Activated B cell treated with CpG ODN at 0.5 μM for 24 hours (primary cell): ENCODE results near the gene MYO15A. TPM values are rescaled to one million over a fixed set of nuclear protein-coding genes. Genes with fewer than 3 reads are reported as not detected.
A peak's percentile ranks its signal among the peaks of the same experiment; 100 is the strongest.

Experiments
- ATAC-seq: fragments of 200-7000 bp; cut with Tn5 transposase; one replicate; pipeline ENCODE4 v1.10.0; 2021; ENCODE audit warnings: low read depth, mild to moderate bottlenecking, moderate library complexity
- CTCF ChIA-PET: fragments of 350-600 bp; sonication (Branson Sonifier 250); formaldehyde crosslinking; loops from one replicate; lab custom pipeline; 2021; ENCODE audit warnings: antibody characterized with exemption; lab: Charles Lee
- POLR2A ChIA-PET: fragments of 350-600 bp; sonication (Branson Sonifier 250); formaldehyde crosslinking; loops from one replicate; lab custom pipeline; 2021; ENCODE audit warnings: antibody characterized with exemption; lab: Charles Lee
- DNase-seq: peaks from one replicate; pipeline ENCODE4 v3.0.0; 2022
- H3K27ac Mint-ChIP-seq: one replicate; pipeline ENCODE4 v1.8.0; 2020; ENCODE audit warnings: mixed read lengths
- H3K27me3 Mint-ChIP-seq: one replicate; pipeline ENCODE4 v1.8.0; 2021; ENCODE audit warnings: mixed read lengths
- H3K36me3 Mint-ChIP-seq: one replicate; pipeline ENCODE4 v1.8.0; 2021; ENCODE audit warnings: low read depth, mixed read lengths
- H3K4me1 Mint-ChIP-seq: one replicate; pipeline ENCODE4 v1.8.0; 2021; ENCODE audit warnings: mixed read lengths
- H3K4me3 Mint-ChIP-seq: one replicate; pipeline ENCODE4 v1.8.0; 2020; ENCODE audit warnings: mild to moderate bottlenecking, mixed read lengths
- H3K9me3 Mint-ChIP-seq: one replicate; pipeline ENCODE4 v1.8.0; 2020; ENCODE audit warnings: mixed read lengths
- CTCF ChIP-seq: fragments of 200-600 bp; IDR thresholded peaks from one replicate; pipeline ENCODE4 v1.8.0; 2022; ENCODE audit warnings: antibody characterized with exemption, mild to moderate bottlenecking
- intact Hi-C: fragments of 100-400 bp; cut with micrococcal nuclease; formaldehyde crosslinking; loops from one replicate; pipeline ENCODE4 v1.15.1; 2024
- total RNA-seq: library from RNA; stranded (reverse); gene quantifications from 2 replicates; pipeline ENCODE4 v1.2.3, GENCODE V29; 2022

Gene MYO15A
- total RNA-seq, 1 donor from 2014 or later, result 1.3 TPM

DNA sequence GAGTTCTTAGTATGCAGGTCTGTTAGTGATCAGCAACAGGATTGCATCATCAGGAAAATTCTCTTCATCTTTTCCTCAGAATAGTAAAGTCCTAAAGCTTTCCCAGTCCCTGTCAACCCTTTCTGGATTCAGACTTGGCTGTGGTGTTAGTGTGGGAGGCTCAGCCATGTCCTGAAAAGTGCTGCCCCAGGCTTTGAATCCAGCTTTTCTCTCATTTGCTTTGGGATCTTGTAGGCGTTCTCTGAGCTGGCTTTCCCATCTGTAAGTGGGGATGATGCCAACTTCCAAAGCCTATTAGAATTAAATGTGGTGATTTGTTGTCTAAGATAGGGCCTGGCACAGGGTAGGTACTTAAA lies 78.0 kb downstream of the MYO15A start:
- Mint-ChIP-seq H3K27ac (no peak overlapping the region), H3K4me3 (peak overlapping the region; percentile 98), H3K4me1 (peaks cover 69% of the 10 kb centered on the region), H3K36me3 (peaks cover 41% of the 10 kb centered on the region), H3K9me3 (no peaks in the 10 kb centered on the region), H3K27me3 (no peaks in the 10 kb centered on the region)
- no peak for ATAC-seq
- TF ChIP-seq CTCF, result no peak
- intact Hi-C loops, result no loop called here
- POLR2A ChIA-PET, result no interaction called here
- no peak for DNase-seq
- CTCF ChIA-PET, result interaction anchor here (1.3 to 3.8 kb wide), 2 partner anchors 11 to 45 kb away, joined by 4 to 12 read pairs; no protein-coding TSS in a partner anchor

DNA sequence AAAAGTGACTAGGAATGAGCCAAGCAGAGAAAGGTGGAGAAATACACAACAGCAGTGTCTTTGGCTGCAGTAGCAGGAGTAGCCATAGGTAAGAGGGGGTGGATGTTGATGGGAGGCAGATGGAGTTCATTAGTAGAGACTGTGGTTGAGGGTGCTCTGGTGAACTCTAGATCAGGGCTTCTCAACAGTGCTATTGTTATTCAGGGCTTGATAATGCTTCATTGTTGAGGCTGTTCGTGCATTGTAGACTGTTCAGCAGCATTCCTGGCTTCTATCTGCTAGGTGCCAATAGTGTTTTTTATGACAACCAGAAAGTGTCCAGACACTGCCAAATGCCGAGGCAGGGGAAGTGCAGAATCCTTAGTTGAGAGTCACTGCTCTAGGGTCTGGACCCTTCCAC lies 78.7 kb downstream of the MYO15A start:
- Mint-ChIP-seq H3K4me1 (peaks cover 70% of the 10 kb centered on the region), H3K27me3 (no peaks in the 10 kb centered on the region), H3K36me3 (peaks cover 41% of the 10 kb centered on the region), H3K4me3 (peak overlapping the region; percentile 98), H3K9me3 (no peaks in the 10 kb centered on the region), H3K27ac (peak overlapping the region; percentile 0)
- ChIA-PET CTCF (no interaction called here), POLR2A (interaction anchor here (0.6 kb wide), 1 partner anchor 9 kb away, joined by 5 read pairs; no protein-coding TSS in a partner anchor)
- DNase-seq, result no peak
- ATAC-seq, result no peak
- TF ChIP-seq CTCF, result no peak
- intact Hi-C loops, result no loop called here

DNA sequence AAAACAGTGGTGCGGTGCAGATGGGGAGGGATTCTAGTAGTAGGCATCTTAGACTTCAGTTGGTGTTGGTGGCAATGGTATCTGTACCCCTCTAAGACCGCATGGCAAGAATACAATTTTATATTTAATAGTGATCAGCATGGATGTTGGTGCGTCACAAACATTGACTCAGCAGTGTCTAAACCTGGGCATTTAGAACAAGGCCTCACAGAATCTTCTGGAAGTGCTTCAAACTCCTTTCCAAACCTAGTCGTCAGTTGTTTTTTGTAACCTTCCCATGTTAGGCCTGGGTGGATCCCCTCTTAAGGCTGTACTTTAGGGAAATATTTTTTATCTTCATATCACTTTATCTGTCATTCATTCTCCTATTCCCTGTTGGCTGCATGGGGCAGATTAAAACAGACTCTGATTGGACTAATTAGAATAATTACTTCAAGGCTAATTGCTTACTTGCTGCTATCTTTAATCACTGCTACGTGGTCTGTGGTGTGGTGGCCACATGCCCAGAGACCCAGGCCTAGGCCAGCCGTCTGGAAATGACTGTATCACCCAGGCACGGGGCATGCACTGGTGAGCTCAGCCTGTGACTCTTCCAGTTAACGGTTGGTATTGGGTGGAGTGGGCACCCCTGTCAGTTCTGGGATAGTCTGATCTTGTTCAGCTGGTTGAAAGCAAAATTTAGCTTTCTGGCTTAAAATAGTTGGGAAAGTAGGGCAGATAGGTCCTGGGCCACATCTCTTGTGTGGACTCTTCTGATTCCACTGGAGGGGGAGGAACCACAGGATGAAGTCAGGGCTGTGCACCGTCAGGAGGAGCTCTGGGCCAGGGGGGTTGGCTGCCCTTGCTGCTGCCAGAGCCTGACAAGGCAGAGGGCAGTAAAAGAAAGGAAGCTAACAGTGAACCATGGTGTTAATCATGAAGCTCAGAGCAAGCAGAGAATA lies 79.5 kb downstream of the MYO15A start:
- H3K36me3 Mint-ChIP-seq, result peaks cover 44% of the 10 kb centered on the region
- intact Hi-C loops, result no loop called here
- H3K27ac Mint-ChIP-seq, result peak overlapping the region; percentile 27
- H3K9me3 Mint-ChIP-seq, result no peaks in the 10 kb centered on the region
- POLR2A ChIA-PET, result interaction anchor here (0.6 kb wide), 1 partner anchor 8 kb away, joined by 5 read pairs; no protein-coding TSS in a partner anchor
- no peaks in the 10 kb centered on the region for H3K27me3 Mint-ChIP-seq
- ATAC-seq (no peak), DNase-seq (no peak)
- TF ChIP-seq CTCF, result no peak
- peak overlapping the region; percentile 98 for H3K4me3 Mint-ChIP-seq
- CTCF ChIA-PET, result no interaction called here
- peaks cover 70% of the 10 kb centered on the region for H3K4me1 Mint-ChIP-seq

DNA sequence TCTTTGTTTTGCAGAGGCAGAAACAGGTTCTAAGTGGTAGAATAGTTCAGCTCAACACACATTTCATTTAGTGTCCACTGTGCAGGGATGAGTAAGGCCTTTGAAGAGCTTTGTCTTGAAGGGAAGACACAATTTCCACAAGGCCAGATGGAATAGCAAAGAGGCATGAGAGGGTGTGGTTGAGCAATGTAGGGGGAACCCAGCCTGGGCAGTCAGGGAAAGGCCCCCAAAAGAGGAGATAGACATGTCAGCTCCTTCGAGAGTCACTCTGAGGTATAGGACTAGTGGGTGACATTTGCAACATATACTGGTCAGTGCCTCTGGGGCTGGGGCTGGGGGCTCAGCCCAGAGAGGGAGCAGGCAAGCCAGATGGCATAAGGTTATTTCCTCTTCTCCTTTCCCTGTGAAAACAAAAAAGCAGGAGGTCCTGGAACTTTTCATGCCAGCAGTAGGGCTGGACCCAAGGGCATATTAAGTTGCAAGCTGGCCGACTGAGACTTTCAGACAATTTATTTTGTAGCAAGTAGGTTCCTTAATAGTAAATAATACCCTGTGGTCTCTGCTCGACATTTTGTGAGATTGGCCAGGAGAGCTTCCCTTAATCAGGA lies 82.2 kb downstream of the MYO15A start:
- H3K4me3 Mint-ChIP-seq, result no peak overlapping the region
- ATAC-seq (no peak), DNase-seq (no peak)
- no peaks in the 10 kb centered on the region for H3K27me3 Mint-ChIP-seq
- H3K27ac Mint-ChIP-seq, result no peak overlapping the region
- intact Hi-C loops, result no loop called here
- ChIA-PET POLR2A (interaction anchor here (0.6 to 0.7 kb wide), 2 partner anchors 11 to 20 kb away, joined by 3 to 11 read pairs; no protein-coding TSS in a partner anchor), CTCF (no interaction called here)
- H3K4me1 Mint-ChIP-seq, result peaks cover 59% of the 10 kb centered on the region
- TF ChIP-seq CTCF, result no peak
- no peaks in the 10 kb centered on the region for H3K9me3 Mint-ChIP-seq
- H3K36me3 Mint-ChIP-seq, result peaks cover 55% of the 10 kb centered on the region

GRCh38 chr17:18191236-18191667 lies 82.7 kb downstream of the MYO15A start:
- Mint-ChIP-seq H3K27me3 (no peaks in the 10 kb centered on the region), H3K4me1 (peaks cover 54% of the 10 kb centered on the region), H3K36me3 (peaks cover 56% of the 10 kb centered on the region), H3K4me3 (no peak overlapping the region), H3K27ac (peak overlapping the region; percentile 61), H3K9me3 (no peaks in the 10 kb centered on the region)
- intact Hi-C loops, result no loop called here
- DNase-seq (no peak), ATAC-seq (no peak)
- TF ChIP-seq CTCF, result no peak
- POLR2A ChIA-PET, result interaction anchor here (3.9 kb wide), 1 partner anchor 7 kb away, joined by 29 read pairs; the partner anchor contains the start of gene ALKBH5
- CTCF ChIA-PET, result no interaction called here
